Measurements from ENCODE around the gene BMP7. TPM values are rescaled to one million over a fixed set of nuclear protein-coding genes. Genes with fewer than 3 reads are reported as not detected.
A peak's percentile ranks its signal among the peaks of the same experiment; 100 is the strongest.

The BMP7 gene
- total RNA-seq, 1 donor from 2014 or later: not detected

DNA sequence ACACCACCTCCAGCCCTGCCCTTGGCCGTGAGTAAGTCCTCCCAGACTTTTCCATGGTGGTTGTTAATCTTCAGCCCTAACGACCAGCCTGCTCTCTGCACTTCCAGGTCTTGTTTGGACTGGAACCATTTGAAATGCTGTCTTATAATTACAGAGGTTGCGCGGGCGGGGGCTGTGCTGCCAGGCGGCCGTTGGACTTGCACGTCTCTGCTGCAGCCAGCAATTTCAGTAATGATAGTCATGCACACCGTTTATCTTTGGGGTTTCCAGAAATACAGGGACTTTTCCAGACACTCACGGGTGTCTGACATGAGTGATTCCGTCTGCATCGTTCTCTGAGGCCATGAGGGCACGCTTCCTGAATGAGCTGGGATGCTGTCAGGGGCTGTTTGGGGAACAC, 118.2 kb downstream of the BMP7 start:
- TF ChIP-seq, protein P1, sequence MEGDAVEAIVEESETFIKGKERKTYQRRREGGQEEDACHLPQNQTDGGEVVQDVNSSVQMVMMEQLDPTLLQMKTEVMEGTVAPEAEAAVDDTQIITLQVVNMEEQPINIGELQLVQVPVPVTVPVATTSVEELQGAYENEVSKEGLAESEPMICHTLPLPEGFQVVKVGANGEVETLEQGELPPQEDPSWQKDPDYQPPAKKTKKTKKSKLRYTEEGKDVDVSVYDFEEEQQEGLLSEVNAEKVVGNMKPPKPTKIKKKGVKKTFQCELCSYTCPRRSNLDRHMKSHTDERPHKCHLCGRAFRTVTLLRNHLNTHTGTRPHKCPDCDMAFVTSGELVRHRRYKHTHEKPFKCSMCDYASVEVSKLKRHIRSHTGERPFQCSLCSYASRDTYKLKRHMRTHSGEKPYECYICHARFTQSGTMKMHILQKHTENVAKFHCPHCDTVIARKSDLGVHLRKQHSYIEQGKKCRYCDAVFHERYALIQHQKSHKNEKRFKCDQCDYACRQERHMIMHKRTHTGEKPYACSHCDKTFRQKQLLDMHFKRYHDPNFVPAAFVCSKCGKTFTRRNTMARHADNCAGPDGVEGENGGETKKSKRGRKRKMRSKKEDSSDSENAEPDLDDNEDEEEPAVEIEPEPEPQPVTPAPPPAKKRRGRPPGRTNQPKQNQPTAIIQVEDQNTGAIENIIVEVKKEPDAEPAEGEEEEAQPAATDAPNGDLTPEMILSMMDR (IDR thresholded peaks at IDR 0.05; ENCODE audit: insufficient read depth, low read length, severe bottlenecking): no peak
- Histone ChIP-seq H3K27me3 (ENCODE audit: control insufficient read depth, insufficient read depth, low read length) (no peaks in the 10 kb centered on the region), H3K4me3 (ENCODE audit: low read depth, low read length) (no peak overlapping the region), H3K36me3 (ENCODE audit: control insufficient read depth, insufficient read depth, low read length) (no peaks in the 10 kb centered on the region)
- FAIRE-seq: no peak
- DNase-seq (ENCODE audit: low read depth): no peak

DNA sequence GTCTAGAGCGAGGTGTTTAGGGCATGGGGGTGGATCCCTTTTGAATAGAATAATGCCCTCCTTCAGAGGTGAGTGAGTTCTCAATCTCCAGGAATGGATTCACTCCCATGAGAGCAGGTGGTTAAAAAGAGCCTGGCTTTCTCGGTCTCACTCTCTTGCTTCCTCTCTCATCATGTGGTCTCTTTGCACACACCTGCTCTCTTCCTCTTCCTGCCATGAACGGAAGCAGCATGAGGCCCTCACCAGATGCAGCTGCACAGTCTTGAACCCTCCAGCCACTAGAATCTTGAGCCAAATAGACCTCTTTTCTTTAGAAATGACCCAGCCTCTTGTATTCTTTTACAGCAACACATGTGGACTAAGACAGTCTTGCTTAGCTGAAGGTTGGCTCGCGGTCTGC, 119.3 kb downstream of the BMP7 start:
- TF ChIP-seq, protein P1 (IDR thresholded peaks at IDR 0.05; ENCODE audit: insufficient read depth, low read length, severe bottlenecking): no peak
- DNase-seq (ENCODE audit: low read depth): no peak

DNA sequence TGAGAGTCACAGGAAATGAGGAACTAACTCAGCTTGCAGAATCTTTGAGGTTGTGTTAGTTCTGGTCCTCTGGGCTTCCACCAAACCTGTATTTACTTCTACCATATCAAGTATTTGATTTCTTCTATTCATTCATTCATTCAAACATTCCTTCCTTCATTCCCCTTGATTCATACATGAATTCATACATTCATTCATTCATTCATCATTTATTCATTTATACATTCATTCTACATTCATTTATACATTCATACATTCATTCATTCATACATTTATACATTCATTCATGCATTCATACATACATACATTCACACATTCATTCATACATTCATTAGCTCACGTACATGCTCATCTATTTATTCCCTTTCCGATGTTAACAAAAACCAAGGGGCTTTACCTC, 120.3 kb downstream of the BMP7 start:
- no peak overlapping the region for H3K4me3 ChIP-seq (ENCODE audit: low read depth, low read length)
- no peaks in the 10 kb centered on the region for H3K27me3 ChIP-seq (ENCODE audit: control insufficient read depth, insufficient read depth, low read length)
- DNase-seq (ENCODE audit: low read depth) (no peak), FAIRE-seq (no peak)
- no peaks in the 10 kb centered on the region for H3K36me3 ChIP-seq (ENCODE audit: control insufficient read depth, insufficient read depth, low read length)
- TF ChIP-seq, protein P1 (IDR thresholded peaks at IDR 0.05; ENCODE audit: insufficient read depth, low read length, severe bottlenecking): no peak

More for the DNA sequence above, 119.3 kb downstream of the BMP7 start:
- H3K27me3 ChIP-seq (ENCODE audit: control insufficient read depth, insufficient read depth, low read length): no peaks in the 10 kb centered on the region
- no peak overlapping the region for H3K4me3 ChIP-seq (ENCODE audit: low read depth, low read length)
- no peak for FAIRE-seq
- no peaks in the 10 kb centered on the region for H3K36me3 ChIP-seq (ENCODE audit: control insufficient read depth, insufficient read depth, low read length)

DNA sequence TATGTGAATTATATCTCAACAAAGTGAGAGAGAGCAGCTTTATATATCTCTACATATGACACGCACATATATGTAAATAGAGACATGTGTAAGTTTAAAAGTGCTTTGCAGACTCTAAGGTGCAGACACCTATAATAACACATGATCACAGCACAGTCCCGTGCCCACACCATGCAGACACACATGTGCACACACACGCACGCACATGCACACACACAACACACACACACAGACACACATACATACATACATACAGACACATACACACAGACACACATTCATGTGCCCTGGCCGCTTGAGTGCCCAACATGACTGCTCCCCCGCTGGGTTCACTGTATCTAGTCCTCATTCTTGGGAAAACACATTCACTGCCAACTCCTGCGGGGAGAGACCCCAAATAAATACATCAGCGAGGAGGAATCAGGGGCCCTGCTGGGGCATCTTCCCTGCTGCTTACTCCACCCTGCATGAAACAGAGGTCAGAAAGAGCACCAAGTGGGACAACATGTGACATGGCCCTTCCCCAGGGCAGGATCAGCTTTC, 121.3 kb downstream of the BMP7 start:
- FAIRE-seq: peak; percentile 43
- TF ChIP-seq, protein P1 (IDR thresholded peaks at IDR 0.05; ENCODE audit: insufficient read depth, low read length, severe bottlenecking): no peak
- no peaks in the 10 kb centered on the region for H3K27me3 ChIP-seq (ENCODE audit: control insufficient read depth, insufficient read depth, low read length)
- DNase-seq (ENCODE audit: low read depth): no peak
- H3K4me3 ChIP-seq (ENCODE audit: low read depth, low read length): no peak overlapping the region
- H3K36me3 ChIP-seq (ENCODE audit: control insufficient read depth, insufficient read depth, low read length): no peaks in the 10 kb centered on the region

DNA sequence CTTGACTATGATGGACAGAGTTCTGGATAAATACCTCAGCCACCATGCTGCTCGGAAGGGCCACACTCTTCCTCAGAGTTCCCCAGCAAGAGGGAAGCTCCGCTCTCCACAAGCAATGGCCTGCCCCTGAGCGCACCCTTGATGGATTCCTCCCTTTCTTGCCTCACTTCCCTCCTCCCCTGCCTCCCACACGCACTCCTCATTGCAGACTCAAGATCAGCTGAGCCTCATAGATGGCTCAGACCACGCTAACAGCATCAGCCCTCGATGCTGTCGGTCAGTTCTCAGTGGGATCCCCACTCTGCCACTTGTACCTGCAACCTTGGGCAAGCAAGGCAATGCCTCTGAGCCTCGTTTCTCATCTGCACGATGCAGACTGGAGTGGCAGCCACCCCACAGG, 123.3 kb downstream of the BMP7 start:
- Histone ChIP-seq H3K36me3 (ENCODE audit: control insufficient read depth, insufficient read depth, low read length) (no peaks in the 10 kb centered on the region), H3K27me3 (ENCODE audit: control insufficient read depth, insufficient read depth, low read length) (no peaks in the 10 kb centered on the region), H3K4me3 (ENCODE audit: low read depth, low read length) (no peak overlapping the region)
- DNase-seq (ENCODE audit: low read depth): no peak
- TF ChIP-seq, protein P1 (IDR thresholded peaks at IDR 0.05; ENCODE audit: insufficient read depth, low read length, severe bottlenecking): no peak
- no peak for FAIRE-seq

DNA sequence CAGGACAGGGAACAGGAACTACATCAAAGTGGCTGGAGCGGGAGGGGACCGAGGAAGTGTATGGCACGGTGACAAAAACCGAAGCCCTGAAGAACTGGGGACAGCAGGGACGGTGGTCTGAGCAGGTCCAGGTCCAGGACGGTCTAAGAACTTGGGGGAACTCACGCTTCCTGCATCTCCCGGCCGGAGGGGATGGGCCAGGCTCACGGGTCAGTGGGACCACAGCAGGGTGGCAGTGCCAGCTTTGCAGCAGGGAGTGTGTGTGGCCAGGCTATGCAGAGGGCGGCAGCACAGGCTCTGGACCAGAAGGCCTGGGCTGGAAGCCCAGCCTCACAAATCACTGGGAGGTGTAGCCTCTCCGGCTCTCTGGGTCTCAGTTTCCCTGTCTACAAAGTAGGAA, 123.8 kb downstream of the BMP7 start:
- Histone ChIP-seq H3K4me3 (ENCODE audit: low read depth, low read length) (no peak overlapping the region), H3K27me3 (ENCODE audit: control insufficient read depth, insufficient read depth, low read length) (no peaks in the 10 kb centered on the region), H3K36me3 (ENCODE audit: control insufficient read depth, insufficient read depth, low read length) (no peaks in the 10 kb centered on the region)
- FAIRE-seq (no peak), DNase-seq (ENCODE audit: low read depth) (no peak)
- TF ChIP-seq, protein P1 (IDR thresholded peaks at IDR 0.05; ENCODE audit: insufficient read depth, low read length, severe bottlenecking): no peak

Data from bronchial epithelial cell (primary cell).